Right renal cortex interstitium (tissue), 3 donors: Measurements from ENCODE around the gene FSD1L. TPM values are rescaled to one million over a fixed set of nuclear protein-coding genes. Genes with fewer than 3 reads are reported as not detected.

ENCODE experiments used
- DNase-seq, 3 donors: peaks; one replicate each; pipeline ENCODE4 v3.0.0-alpha.2; 2013; ENCODE audit warnings: low read depth in 3 of 3, low spot score in 2 of 3
- polyA plus RNA-seq, 3 donors: library from polyadenylated mRNA; unstranded; fragments of 120-200 nt; gene quantifications; one replicate each; pipeline ENCODE4 v1.2.1, GENCODE V29; 2013; ENCODE audit not compliant: insufficient read length in 3 of 3

Gene FSD1L
- polyA plus RNA-seq: 10 to 100 TPM in 2 of 3 donors, 1 to 10 TPM in 1; 9.5 to 10.7 (median 10.6) TPM

- DNase-seq: peak; percentile 69 to 84 (median 80)
Observed at GRCh38 chr9:105447814-105448812, at the start of gene FSD1L. Gene FSD1L (plus strand): TSS chr9:105448034. CDS start chr9:105448221, 187 bp downstream.

- DNase-seq: no peak
Observed at GRCh38 chr9:105399117-105399516, 48.7 kb upstream of the FSD1L start.

- no peak for DNase-seq
Observed at GRCh38 chr9:105401651-105402050, 46.2 kb upstream of the FSD1L start.

GRCh38 chr9:105403552-105404248 is 44.1 kb upstream of the FSD1L start:
- no peak for DNase-seq

GRCh38 chr9:105405514-105406131 is 42.2 kb upstream of the FSD1L start:
- no peak for DNase-seq

- DNase-seq: no peak
Observed at GRCh38 chr9:105406369-105406768, 41.5 kb upstream of the FSD1L start.

- peak in 1 of 3 donors; percentile 17 for DNase-seq
Observed at GRCh38 chr9:105413525-105413924, 34.3 kb upstream of the FSD1L start.

- peak in 1 of 3 donors; percentile 56 for DNase-seq
Observed at GRCh38 chr9:105414947-105415661, 32.7 kb upstream of the FSD1L start.

GRCh38 chr9:105415662-105415980 is 32.2 kb upstream of the FSD1L start:
- no peak for DNase-seq

- no peak for DNase-seq
Observed at GRCh38 chr9:105416840-105417239, 31.0 kb upstream of the FSD1L start.

- DNase-seq: no peak
Observed at GRCh38 chr9:105418588-105419500, 29.0 kb upstream of the FSD1L start.

- no peak for DNase-seq
Observed at GRCh38 chr9:105419816-105420597, 27.8 kb upstream of the FSD1L start.

GRCh38 chr9:105421154-105421553 is 26.7 kb upstream of the FSD1L start:
- no peak for DNase-seq

GRCh38 chr9:105421864-105422263 is 26.0 kb upstream of the FSD1L start:
- no peak for DNase-seq

GRCh38 chr9:105425816-105426433 is 21.9 kb upstream of the FSD1L start:
- DNase-seq: no peak

- no peak for DNase-seq
Observed at GRCh38 chr9:105426657-105427056, 21.2 kb upstream of the FSD1L start.

- no peak for DNase-seq
Observed at GRCh38 chr9:105431424-105432246, 16.2 kb upstream of the FSD1L start.
